ENCODE results near the gene SPATA33. TPM values are rescaled to one million over a fixed set of nuclear protein-coding genes. Genes with fewer than 3 reads are reported as not detected.

Gene SPATA33
- total RNA-seq, 1 experiment from 2014 or later: 17.4 TPM

GRCh38 chr16:89651584-89651983, 6.1 kb upstream of the SPATA33 start:
- H3K4me1 ChIP-seq (ENCODE audit: insufficient read depth, low read length): no peaks in the 10 kb centered on the region
- no CpG with 5 or more reads among the region's 15 CpGs for WGBS (ENCODE audit: extremely low coverage, insufficient read length, low lambda C conversion rate)

More at GRCh38 chr16:89651584-89651983, 6.1 kb upstream of the SPATA33 start:
- Histone ChIP-seq H4K8ac (replicated peaks; ENCODE audit: insufficient read length, low read depth, low read length) (no peak overlapping the region), H3K23ac (ENCODE audit: insufficient read length, low read depth, low read length) (no peak overlapping the region), H3K27me3 (ENCODE audit: insufficient read depth, low read length) (no peaks in the 10 kb centered on the region), H3K18ac (ENCODE audit: insufficient read length, low read depth, low read length) (no peak overlapping the region), H3K56ac (ENCODE audit: insufficient read length, low read depth, low read length) (no peak overlapping the region), H2AK5ac (ENCODE audit: insufficient read length, low read length) (no peak overlapping the region), H2BK20ac (ENCODE audit: low read depth, low read length, poor library complexity, severe bottlenecking) (no peak overlapping the region), H3K9ac (ENCODE audit: extremely low read depth, insufficient read length, low read length) (no peak overlapping the region), H2BK15ac (ENCODE audit: low read depth, low read length) (no peak overlapping the region), H2BK5ac (ENCODE audit: insufficient read length, low read length) (no peak overlapping the region), H2AFZ (ENCODE audit: low read length) (no peak overlapping the region), H3K27ac (ENCODE audit: insufficient read length, low read depth, low read length) (no peak overlapping the region), H3K79me1 (ENCODE audit: insufficient read depth, low read depth, low read length, poor library complexity, severe bottlenecking) (peaks cover 2% of the 10 kb centered on the region), H2BK120ac (ENCODE audit: low read depth, low read length, poor library complexity, severe bottlenecking) (no peak overlapping the region), H3K4me2 (ENCODE audit: insufficient read depth, insufficient read length, low read length) (no peak overlapping the region), H4K20me1 (ENCODE audit: control insufficient read depth, insufficient read depth, insufficient read length) (no peaks in the 10 kb centered on the region), H3K4ac (ENCODE audit: low read depth, low read length) (no peak overlapping the region), H3K79me2 (ENCODE audit: insufficient read depth, low read length) (peaks cover 4% of the 10 kb centered on the region; the same call in 1 of the 2 replicates), H3K23me2 (ENCODE audit: insufficient read length, low read depth, low read length, poor library complexity, severe bottlenecking) (peaks cover under 1% of the 10 kb centered on the region), H3K9me3 (ENCODE audit: control insufficient read depth, low read depth, low read length) (no peaks in the 10 kb centered on the region), H2BK12ac (ENCODE audit: insufficient read length, low read depth, low read length) (no peak overlapping the region), H4K5ac (ENCODE audit: insufficient read length, low read depth, low read length) (no peak overlapping the region), H3T11ph (ENCODE audit: low read length) (no peak overlapping the region), H4K91ac (ENCODE audit: insufficient read length, low read depth, low read length) (no peak overlapping the region), H3K14ac (ENCODE audit: insufficient read depth, low read length) (no peak overlapping the region)
- TF ChIP-seq CTCF (conservative IDR thresholded peaks at IDR 0.05): no peak
- peaks cover 7 to 41% (median 36%) of the 10 kb centered on the region in 3 experiments; a peak in 6 of 7 replicates for H3K36me3 Mint-ChIP-seq (ENCODE audit: insufficient read depth in 1 of 3, low read depth in 3 of 3)
- peaks cover 4% of the 10 kb centered on the region in 2 experiments; a peak in 3 of 4 replicates for H3K4me1 Mint-ChIP-seq
- H3K27me3 Mint-ChIP-seq (ENCODE audit: low read depth): no peaks in the 10 kb centered on the region
- no peak overlapping the region for H3K4me3 Mint-ChIP-seq
- H3K9me3 Mint-ChIP-seq: no peaks in the 10 kb centered on the region
- H3K27ac Mint-ChIP-seq: no peak overlapping the region
- DNase-seq: no peak
